Activated CD8-positive, alpha-beta T cell treated with anti-CD3 and anti-CD28 coated beads for 36 hours (primary cell): ENCODE data around the gene AASS. TPM values are rescaled to one million over a fixed set of nuclear protein-coding genes. Genes with fewer than 3 reads are reported as not detected.
"Not testable (repeated sequence)": the region's sequence is repeated elsewhere in the genome, so short reads cannot be mapped to it uniquely, and the experiment has no call there.

Source experiments
- ATAC-seq: fragments of 200-7000 bp; cut with Tn5 transposase; one replicate; pipeline ENCODE4 v1.10.0; 2021; ENCODE audit warnings: mild to moderate bottlenecking, moderate library complexity
- CTCF ChIA-PET: fragments of 350-600 bp; sonication (Branson Sonifier 250); formaldehyde crosslinking; loops from one replicate; lab custom pipeline; 2021; ENCODE audit warnings: antibody characterized with exemption; lab: Charles Lee
- POLR2A ChIA-PET: fragments of 350-600 bp; sonication (Branson Sonifier 250); formaldehyde crosslinking; loops from one replicate; lab custom pipeline; 2021; ENCODE audit warnings: antibody characterized with exemption; lab: Charles Lee
- DNase-seq: peaks from one replicate; pipeline ENCODE4 v3.0.0-alpha.2; 2020
- H3K27ac Mint-ChIP-seq: one replicate; pipeline ENCODE4 v1.8.0; 2021; ENCODE audit warnings: mild to moderate bottlenecking, mixed read lengths
- H3K27me3 Mint-ChIP-seq: one replicate; pipeline ENCODE4 v1.8.0; 2021; ENCODE audit warnings: mixed read lengths
- H3K36me3 Mint-ChIP-seq: one replicate; pipeline ENCODE4 v1.8.0; 2021; ENCODE audit warnings: low read depth, mixed read lengths
- H3K4me1 Mint-ChIP-seq: one replicate; pipeline ENCODE4 v1.8.0; 2021; ENCODE audit warnings: low read depth, mixed read lengths
- H3K4me3 Mint-ChIP-seq: one replicate; pipeline ENCODE4 v1.8.0; 2021; ENCODE audit warnings: mild to moderate bottlenecking, moderate library complexity, mixed read lengths
- H3K9me3 Mint-ChIP-seq: one replicate; pipeline ENCODE4 v1.8.0; 2021; ENCODE audit warnings: mixed read lengths
- CTCF ChIP-seq: fragments of 200-600 bp; IDR thresholded peaks from one replicate; pipeline ENCODE4 v1.8.0; 2022; ENCODE audit warnings: antibody characterized with exemption, mild to moderate bottlenecking
- intact Hi-C: fragments of 100-400 bp; cut with micrococcal nuclease; formaldehyde crosslinking; loops from one replicate; pipeline ENCODE4 v1.10.0; 2022
- total RNA-seq, 2 experiments: library from RNA; stranded (reverse); gene quantifications; one replicate each; pipeline ENCODE4 v1.2.3, GENCODE V29; 2021

Gene AASS
- total RNA-seq, result under 1 TPM; 0.68 to 0.76 TPM

- ChIA-PET CTCF (interaction anchor here (2.0 kb wide), 1 partner anchor 51 kb away, joined by 6 read pairs; no protein-coding TSS in a partner anchor), POLR2A (interaction anchor here (1.2 kb wide), 1 partner anchor 54 kb away, joined by 3 read pairs; no protein-coding TSS in a partner anchor)
- H3K4me1 Mint-ChIP-seq, result peaks cover 19% of the 10 kb centered on the region
- intact Hi-C loops, result no loop called here
- H3K4me3 Mint-ChIP-seq, result peak within 1 kb of the TSS; percentile 86
- DNase-seq (peak; percentile 77), ATAC-seq (peak; percentile 94)
- H3K27ac Mint-ChIP-seq, result no peak within 1 kb of the TSS
- peaks cover 32% of the 10 kb centered on the region for H3K27me3 Mint-ChIP-seq
- no peaks in the 10 kb centered on the region for H3K9me3 Mint-ChIP-seq
- TF ChIP-seq CTCF, result no peak
- no peaks in the 10 kb centered on the region for H3K36me3 Mint-ChIP-seq
These were observed at the start of gene AASS for GRCh38 chr7:122143751-122144711. AASS (minus strand) TSS chr7:122144249; CDS start chr7:122133726, 10,523 bp downstream.

- no peaks in the 10 kb centered on the region for H3K27me3 Mint-ChIP-seq
- POLR2A ChIA-PET, result no interaction called here
- TF ChIP-seq CTCF, result no peak
- no peaks in the 10 kb centered on the region for H3K4me1 Mint-ChIP-seq
- H3K4me3 Mint-ChIP-seq, result no peak overlapping the region
- ATAC-seq (no peak), DNase-seq (no peak)
- peaks cover 6% of the 10 kb centered on the region for H3K9me3 Mint-ChIP-seq
- no peak overlapping the region for H3K27ac Mint-ChIP-seq
- intact Hi-C loops, result no loop called here
- CTCF ChIA-PET, result no interaction called here
- H3K36me3 Mint-ChIP-seq, result no peaks in the 10 kb centered on the region
These were observed 44.7 kb upstream of the AASS start for GRCh38 chr7:122188785-122189184.

GRCh38 chr7:122183106-122183505, 39.1 kb upstream of the AASS start:
- TF ChIP-seq CTCF, result no peak
- H3K36me3 Mint-ChIP-seq, result no peaks in the 10 kb centered on the region
- DNase-seq, result no peak
- ChIA-PET CTCF (no interaction called here), POLR2A (no interaction called here)
- H3K9me3 Mint-ChIP-seq, result peaks cover 2% of the 10 kb centered on the region
- H3K27ac Mint-ChIP-seq, result no peak overlapping the region
- no peak overlapping the region for H3K4me3 Mint-ChIP-seq
- intact Hi-C loops, result no loop called here
- H3K27me3 Mint-ChIP-seq, result peaks cover 1% of the 10 kb centered on the region
- no peak for ATAC-seq
- no peaks in the 10 kb centered on the region for H3K4me1 Mint-ChIP-seq

- no peak for TF ChIP-seq CTCF
- Mint-ChIP-seq H3K27me3 (peaks cover 1% of the 10 kb centered on the region), H3K4me3 (no peak overlapping the region), H3K36me3 (no peaks in the 10 kb centered on the region), H3K9me3 (peaks cover 5% of the 10 kb centered on the region), H3K27ac (no peak overlapping the region), H3K4me1 (no peaks in the 10 kb centered on the region)
- intact Hi-C loops, result no loop called here
- DNase-seq, result no peak
- POLR2A ChIA-PET, result no interaction called here
- CTCF ChIA-PET, result no interaction called here
- no peak for ATAC-seq
These were observed 38.0 kb upstream of the AASS start for GRCh38 chr7:122182081-122182480.

GRCh38 chr7:122172144-122172543, 28.1 kb upstream of the AASS start:
- DNase-seq, H3K36me3 Mint-ChIP-seq, H3K4me1 Mint-ChIP-seq, H3K27ac Mint-ChIP-seq, H3K9me3 Mint-ChIP-seq, ATAC-seq, H3K27me3 Mint-ChIP-seq, intact Hi-C loops, CTCF ChIA-PET, H3K4me3 Mint-ChIP-seq, POLR2A ChIA-PET: not testable (repeated sequence)
